HG03378 (cell line): ENCODE results near the gene MYH14.
"Not testable (repeated sequence)": the region's sequence is repeated elsewhere in the genome, so short reads cannot be mapped to it uniquely, and the experiment has no call there.

Experiments used
- ATAC-seq: cut with Tn5 transposase; IDR thresholded peaks from one replicate; pipeline ENCODE4 v1.9.1; 2021; ENCODE audit warnings: mild to moderate bottlenecking, moderate library complexity; ENCODE audit not compliant: unreplicated experiment

The MYH14 gene

DNA sequence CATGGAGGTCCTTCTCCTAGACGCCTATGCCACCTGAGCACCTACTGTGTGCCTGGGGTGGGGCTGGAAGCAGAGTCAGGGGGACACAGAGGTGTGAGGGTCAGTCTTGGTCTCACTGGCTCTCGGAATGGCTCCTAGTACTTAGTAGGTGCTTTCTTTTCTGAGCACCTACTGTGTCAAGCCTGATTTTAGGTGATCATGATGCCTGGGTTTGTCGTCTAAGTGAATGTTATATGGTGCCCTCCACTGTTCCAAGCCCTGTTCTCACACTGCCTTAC is 20.0 kb downstream of the MYH14 start:
- no peak for ATAC-seq

DNA sequence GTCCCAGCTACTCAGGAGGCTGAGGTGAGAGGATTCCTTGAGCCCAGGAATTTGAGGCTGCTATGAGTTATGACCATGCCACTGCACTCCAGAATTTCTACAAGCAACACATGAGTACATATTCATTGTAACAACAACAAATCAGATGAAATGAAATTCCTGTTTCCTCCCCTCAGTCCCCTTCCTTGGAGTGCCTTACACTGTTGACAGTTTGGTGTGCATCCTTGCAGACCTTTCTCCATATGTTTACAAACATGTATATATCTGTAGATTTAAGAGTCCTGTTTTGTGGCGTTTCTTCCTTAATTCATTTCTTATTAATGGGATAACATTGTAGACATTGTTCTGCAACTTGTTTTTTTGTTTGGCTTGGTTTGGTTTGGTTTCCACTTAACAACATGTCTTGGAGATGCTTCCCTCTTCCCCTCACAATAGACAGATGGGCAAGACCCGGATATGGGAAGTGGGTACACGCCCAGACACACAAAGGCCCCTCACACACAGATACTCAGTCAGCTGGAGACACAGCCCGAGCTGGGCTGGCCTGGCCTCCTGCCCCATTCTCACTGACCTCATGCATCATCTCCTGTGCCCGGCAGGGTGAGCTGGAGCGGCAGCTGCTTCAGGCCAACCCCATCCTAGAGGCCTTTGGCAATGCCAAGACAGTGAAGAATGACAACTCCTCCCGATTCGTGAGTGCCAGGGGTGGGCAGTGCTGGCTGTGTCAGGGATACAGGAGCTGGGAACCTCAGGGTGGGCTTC is 21.7 kb downstream of the MYH14 start:
- no peak for ATAC-seq

DNA sequence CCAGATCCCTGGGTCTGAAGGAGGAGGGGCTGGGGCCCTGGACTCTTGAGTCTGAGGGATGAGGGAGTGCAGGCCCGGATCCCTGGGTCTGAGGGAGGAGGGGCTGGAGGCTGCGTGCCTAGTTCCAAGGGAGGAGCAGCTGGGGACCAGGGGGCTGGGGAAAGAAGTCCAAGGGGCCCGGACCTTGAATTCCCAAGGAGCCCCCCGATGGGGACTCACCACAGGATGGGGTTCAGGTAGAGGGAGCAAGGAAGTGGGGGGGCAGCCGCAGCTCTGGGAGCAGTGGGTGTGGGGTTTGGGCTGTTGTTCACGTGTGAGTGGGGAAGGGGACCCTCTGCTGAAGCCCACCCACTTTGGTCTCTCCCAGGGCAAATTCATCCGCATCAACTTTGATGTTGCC is 23.1 kb downstream of the MYH14 start:
- no peak for ATAC-seq

DNA sequence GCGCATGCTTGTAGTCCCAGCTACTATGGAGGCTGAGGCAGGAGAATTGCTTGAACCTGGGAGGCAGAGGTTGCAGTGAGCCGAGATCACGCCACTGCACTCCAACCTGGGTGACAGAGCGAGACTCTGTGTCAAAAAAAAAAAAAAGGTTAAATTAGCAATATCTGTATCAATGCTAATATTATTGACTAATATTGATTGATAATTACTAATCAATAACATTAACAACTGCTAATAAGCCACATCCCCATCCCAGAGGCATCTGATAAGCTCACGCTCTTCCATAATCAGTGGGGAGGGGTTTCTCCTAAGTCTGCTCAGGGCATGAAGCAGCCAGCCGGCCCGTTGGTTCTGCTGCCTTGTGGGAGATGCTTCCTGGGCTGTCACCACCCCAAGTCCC is 24.7 kb downstream of the MYH14 start:
- not testable (repeated sequence) for ATAC-seq

DNA sequence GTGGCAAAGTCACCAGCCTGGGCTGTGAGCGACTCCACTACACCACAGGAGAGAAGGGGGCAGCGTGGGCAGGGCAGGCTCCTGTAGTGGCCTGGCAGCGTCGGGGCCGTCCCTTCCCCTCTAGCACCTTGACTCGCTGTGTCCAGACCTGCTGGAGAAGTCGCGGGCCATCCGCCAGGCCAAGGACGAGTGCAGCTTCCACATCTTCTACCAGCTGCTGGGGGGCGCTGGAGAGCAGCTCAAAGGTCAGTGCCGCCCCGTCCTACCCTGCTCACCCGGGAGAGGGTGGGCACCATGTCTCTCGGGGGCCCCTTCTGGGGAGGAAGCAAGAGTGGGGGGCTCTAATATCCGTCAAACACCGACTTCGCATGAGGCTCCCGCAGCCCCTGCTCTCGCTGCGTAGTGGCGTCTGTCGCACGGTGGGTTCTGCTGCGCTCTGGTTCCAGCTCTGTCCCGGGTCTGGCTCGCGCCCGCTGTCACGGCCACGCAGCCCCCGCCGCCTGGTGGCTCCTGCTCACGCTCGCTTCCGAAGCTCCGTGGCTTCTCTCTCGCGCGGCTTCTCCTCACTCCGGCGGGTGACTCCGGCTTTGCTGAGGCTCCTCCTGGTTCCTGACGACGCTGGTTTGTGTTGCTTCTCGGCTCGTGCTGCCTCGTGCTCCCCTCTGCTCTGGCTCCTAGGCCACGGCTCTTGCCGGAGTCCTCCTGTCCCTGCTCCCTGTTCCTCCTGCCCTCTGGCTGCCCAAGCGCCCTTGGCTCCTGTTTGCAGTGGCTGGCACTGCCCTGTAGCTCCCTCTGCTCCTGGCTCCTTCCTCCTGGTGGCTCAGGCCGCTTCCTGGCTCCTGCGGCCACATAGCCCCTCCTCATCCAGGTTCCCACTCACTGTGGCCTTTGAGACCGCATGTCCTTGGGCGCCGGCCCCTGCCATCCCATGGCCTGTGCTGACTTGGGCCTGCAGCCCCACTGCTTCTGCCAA is 27.2 kb downstream of the MYH14 start:
- ATAC-seq, result no peak

DNA sequence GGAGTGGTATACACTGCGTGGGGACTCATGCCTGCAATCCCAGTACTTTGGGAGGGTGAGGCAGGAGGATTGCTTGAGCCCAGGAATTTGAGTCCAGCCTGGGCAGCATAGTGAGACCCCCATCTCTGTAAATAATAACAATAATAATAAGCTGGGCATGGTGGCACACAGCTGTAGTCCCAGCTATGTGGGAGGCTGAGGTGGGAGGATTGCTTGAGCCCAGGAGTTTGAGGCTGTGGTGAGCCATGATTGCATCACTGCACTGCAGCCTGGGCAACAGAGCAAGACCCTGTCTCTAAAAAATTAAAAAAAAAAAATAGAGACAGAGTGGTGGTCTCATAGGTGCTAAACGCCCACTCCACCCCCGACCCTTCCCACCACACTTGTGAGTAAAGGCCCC is 28.0 kb downstream of the MYH14 start:
- ATAC-seq, result not testable (repeated sequence)

DNA sequence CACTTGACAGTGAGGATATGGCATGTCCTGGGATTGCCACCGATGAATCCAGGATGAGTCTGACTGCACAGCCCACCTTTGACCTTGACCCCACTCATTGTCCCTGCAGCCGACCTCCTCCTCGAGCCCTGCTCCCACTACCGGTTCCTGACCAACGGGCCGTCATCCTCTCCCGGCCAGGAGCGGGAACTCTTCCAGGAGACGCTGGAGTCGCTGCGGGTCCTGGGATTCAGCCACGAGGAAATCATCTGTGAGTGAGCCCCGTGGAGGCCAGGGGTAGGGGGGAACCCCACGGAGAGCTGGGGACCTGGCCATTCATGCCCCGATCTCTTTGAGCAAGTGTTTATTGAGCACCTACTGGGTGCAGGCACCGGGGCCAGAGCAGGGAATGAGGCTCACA is 28.4 kb downstream of the MYH14 start:
- no peak for ATAC-seq

DNA sequence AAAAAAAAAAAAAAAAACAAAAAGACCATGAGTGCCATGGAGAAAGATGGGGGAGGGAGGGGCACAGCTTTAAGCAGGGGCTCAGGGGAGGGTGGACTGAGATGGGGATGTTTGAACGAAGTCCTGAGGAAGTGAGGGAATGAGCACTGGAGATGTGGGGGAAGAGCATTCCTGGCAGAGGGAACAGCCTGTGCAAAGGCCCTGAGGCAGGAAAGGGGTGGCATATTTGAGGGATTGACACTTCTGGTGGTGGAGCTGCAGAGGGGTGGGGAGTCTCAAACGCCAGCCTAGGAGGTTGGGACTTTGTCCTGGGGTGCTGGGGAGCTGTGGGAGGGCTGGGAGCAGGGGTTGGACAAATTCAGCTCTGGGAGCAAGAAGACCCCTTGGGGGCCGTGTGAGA is 29.2 kb downstream of the MYH14 start:
- no peak for ATAC-seq

DNA sequence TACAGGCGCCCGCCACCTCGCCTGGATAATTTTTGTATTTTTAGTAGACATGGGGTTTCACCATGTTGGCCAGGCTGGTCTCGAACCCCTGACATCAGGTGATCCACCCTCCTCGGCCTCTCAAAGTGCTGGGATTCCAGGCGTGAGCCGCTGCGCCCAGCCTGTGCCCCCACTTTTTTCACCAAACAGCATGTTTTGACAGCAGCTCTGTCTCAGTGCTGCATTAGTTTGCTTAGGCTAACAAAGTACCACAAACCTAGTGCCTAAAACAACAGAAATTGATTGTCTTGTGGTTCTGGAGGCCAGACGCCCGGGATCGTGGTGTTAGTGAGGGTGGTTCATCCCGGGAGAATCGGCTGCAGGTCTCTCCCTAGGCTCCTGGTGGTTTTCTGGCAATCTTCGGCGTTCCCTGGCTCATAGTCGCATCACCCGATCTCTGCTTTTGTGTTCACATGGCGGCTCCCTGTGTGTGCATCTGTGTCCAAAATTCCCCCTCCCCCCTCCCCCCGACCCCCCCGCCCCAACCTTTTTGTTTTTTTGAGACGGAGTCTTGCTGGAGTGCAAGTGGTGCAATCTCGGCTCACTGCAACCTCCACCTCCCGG is 30.0 kb downstream of the MYH14 start:
- no peak for ATAC-seq

DNA sequence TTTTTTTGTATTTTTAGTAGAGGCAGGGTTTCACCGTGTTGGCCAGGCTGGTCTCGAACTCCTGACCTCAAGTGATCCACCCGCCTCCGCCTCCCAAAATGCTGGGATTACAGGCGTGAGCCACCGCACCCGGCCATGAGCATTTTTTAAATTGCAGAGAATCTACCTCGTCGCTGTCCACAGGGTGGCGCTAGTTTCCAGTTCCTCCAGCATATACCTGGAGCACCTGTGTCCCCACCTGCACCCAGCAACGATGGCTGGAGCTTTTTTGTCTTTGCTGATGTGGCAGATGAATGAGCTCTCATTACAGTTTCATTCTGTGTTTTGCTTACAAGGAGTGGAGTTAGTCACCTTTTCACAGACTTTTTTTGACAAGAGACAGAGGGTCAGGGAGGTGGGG is 34.1 kb downstream of the MYH14 start:
- not testable (repeated sequence) for ATAC-seq

DNA sequence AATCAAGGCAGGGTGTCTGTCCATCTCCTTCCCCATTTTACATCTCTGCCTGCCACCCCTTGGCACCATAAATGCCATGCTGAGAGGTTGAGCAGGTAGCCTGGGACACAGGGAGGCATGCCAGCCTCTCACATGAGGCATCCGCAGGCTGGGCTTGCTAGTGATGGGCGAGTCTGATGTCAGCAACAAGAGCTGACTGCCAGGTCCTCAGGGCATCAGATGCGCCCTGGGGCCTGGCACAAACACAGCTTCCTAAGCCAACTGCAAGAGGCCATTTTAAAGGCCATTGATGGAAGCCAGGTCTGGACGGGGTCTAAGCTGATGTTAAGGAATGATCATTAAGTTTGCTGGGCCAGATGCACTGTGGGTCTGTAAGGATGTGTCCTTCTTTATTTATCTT is 34.6 kb downstream of the MYH14 start:
- no peak for ATAC-seq

DNA sequence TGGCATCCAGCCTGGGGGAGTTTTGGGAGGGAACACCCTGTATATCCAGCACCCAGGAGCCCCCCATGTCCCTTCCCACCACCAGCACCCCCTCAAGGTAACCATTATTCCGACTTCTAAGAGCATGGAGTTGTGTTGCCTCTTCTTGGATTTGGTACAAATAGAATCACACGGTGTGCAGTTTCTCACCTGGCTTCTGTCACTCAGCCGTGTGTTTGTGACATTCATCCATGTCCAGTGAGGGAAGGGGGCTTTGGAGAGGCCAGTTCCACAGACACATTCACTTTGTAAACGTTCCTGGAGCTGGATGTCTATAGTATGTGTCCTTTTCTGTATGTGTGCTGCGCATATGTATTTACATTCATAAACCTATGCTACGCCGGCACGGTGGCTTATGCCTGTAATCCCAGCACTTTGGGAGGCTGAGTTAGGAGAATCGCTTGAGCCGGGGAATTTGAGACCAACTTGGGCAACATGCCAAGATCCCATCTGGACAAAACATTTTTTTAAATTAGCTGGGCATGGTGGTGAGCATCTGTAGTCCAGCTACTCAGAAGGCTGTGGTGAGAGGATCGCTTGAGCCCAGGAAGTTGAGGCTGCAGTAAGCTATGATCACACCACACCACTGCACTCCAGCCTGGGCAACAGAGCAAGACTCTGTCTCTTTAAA is 36.6 kb downstream of the MYH14 start:
- ATAC-seq, result no peak

DNA sequence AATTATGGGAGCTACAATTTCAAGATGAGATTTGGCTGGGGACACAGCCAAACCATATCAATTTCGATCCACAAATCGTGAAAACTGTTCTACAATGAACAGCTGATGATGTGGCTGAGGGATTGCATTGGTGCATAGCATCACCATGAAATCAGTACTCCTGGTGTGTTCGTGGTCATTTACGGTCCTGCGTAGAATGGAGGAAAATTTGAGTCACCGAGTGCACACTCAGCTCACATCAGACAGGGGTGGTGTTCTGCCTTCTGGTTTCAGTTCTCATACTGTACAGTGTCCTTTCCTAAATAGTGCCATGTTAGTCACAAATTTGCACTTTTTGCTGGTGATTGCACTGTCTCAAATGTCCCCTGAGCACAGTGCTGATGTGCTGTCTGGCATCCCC is 39.2 kb downstream of the MYH14 start:
- ATAC-seq, result no peak

DNA sequence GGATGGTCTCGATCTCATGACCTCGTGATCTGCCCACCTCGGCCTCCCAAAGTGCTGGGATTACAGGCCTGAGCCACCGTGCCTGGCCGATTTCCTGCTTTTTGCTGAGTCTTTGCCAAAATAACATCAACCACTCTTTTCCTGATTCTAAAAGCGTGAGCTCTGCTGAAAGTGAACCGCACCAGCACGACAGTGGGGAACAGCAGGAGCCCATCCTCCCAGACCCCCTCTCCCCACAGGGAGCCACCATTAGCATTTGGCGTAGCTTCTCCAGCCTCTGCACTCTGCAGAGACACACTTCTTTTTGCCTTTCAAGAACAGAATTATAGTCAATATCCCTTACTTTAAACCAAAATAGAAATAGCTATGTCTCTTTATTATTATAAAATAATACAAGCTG is 41.3 kb downstream of the MYH14 start:
- ATAC-seq, result no peak

DNA sequence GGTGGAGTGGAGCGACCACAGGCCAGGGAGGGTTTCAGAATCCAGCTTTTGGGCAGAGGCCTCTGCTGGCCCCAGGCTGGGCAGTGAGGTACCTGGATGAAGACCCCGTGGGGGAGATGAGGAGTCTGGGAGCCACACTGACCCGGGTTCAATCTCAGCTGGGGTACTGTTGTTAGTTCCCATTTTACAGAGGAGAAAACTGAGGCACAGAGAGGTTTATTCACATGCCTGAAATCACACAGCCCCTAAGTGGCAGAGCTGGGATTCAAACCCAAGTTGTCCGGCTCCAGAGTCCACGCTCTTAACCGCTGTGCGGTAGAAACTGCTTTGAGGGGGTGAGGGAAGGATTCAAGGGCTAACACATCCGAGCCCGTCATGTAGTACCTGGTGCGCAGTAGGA is 45.0 kb downstream of the MYH14 start:
- ATAC-seq, result no peak

DNA sequence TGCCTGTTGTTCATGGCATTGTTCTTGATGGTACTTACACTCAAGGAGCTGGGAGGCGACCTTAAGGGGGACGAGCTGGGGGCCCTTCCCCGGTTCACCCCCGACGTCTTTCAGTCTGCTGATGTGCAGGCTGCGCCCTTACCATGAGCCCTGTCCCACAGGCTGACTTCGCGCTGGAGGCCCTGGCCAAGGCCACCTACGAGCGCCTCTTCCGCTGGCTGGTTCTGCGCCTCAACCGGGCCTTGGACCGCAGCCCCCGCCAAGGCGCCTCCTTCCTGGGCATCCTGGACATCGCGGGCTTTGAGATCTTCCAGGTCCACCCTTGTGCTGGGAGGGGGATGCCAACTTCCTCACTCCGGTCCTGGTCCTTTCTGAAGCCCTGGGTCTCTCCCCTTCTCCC is 45.4 kb downstream of the MYH14 start:
- ATAC-seq, result no peak

DNA sequence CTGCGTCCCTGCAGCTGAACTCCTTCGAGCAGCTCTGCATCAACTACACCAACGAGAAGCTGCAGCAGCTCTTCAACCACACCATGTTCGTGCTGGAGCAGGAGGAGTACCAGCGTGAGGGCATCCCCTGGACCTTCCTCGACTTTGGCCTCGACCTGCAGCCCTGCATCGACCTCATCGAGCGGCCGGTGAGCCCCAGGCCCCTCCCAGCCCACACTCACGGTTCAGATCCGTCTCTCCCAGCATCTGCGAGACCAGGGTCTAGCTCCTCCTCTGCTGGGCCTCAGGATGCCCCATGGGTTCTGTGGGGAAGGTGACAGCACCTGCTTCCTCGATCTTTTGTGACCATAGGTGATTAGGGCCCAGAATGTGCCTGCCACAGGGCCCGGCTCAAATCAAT is 46.2 kb downstream of the MYH14 start:
- no peak for ATAC-seq

DNA sequence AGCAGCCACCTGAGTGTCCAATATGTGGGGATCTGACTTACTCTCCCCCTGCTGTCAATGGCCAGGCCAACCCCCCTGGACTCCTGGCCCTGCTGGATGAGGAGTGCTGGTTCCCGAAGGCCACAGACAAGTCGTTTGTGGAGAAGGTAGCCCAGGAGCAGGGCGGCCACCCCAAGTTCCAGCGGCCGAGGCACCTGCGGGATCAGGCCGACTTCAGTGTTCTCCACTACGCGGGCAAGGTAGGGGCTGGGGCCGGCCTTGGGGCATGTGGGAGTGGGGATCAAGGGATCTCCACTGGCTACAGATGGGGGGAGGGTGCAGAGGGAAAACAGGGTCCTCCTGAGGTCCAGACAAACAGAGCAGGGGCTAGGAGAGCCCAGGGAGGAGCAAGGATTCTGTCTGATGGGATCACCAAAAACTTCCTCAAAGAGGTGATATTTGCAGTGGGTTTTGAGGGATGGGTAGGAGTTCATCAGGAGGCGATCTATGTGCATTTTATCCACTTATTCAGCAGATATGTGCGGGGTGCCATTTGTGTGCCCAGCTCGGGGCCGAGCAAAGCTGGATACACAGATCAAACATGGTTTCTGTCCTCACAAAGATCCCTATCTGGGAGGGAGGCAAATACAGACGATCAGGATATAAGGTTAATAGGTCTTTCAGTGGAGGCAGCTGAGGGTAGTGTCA is 47.2 kb downstream of the MYH14 start:
- ATAC-seq, result no peak

DNA sequence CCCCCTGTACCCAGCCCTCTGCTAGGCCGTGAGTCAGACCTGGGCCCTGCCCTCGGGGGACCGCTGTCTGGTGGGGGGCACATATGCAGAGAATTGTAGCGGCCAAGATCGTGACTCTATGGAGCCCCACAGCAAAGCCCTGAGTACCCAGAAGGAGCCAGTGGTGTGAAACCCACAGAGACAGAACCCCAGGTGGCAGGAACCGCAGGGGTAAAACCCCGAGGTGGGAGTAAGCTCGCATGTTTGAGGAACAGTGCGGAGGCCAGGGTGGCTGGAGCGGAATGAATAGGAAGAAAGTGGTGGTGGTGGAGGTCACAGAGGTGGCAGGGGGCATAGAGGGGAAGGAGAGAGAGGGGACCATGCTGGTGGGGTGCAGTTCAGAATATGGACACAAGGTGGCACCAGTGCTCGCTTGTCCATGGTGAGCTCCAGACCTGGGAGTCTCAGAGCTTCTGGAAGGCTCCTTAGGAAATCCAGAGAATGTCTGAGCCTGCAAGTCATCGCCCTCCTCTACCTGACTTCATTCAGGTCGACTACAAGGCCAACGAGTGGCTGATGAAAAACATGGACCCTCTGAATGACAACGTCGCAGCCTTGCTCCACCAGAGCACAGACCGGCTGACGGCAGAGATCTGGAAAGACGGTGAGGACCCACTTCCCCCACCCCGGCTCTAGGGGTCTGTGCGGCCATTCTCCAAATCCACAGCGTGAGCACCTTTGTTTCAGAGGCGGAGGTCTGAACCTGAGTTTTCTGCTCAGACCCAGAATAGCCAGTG is 48.9 kb downstream of the MYH14 start:
- no peak for ATAC-seq

DNA sequence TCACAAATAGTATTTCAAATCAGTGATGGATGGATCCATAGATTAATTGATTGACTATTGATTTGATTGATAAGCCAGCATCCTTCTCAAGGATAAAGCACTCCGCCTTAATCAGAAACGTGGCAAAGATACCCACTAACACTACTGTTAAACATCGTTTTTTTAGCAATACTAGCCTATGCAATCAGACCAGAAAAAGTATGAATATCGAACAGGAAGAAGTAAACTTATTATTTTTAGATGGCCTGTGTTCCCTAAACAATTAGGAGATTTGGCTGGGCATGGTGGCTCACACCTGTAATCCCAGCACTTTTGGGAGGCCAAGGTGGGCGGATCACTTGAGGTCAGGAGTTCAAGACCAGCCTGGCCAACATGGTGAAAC is 49.5 kb downstream of the MYH14 start:
- ATAC-seq, result no peak
